ENCODE results near the gene SHBG. TPM values are rescaled to one million over a fixed set of nuclear protein-coding genes. Genes with fewer than 3 reads are reported as not detected.

Gene SHBG
- total RNA-seq, 2 experiments from 2014 or later, result not detected

DNA sequence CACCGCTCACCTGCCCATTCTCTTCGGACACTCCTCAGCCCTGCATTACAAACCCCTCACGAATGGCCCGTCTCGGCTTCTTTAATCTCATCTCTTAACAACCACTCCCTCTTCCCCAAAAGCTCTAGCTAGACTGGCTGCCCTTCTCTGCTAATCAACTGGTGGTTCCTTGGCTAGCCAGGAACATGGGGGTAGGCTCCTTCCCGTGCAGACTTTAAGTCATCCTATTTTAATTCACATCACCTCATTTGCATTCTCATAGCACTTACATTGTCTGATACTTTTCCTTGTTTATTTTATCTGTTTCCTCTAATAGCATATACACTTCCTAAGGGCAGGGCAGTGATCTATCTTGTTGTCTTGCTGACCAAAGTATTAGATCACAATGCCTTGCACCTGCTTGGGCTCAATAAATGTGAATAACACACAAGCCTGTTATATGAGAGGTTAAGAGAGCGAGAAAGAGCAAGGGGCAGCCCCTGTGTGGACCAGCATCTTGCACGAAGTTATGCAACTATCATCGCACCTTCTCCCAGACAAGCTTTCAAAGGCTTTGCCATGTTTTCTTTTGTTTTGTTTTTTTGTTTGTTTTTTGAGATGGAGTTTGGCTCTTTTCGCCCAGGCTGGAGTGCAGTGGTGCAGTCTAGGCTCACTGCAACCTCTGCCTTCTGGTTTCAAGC, 47.6 kb downstream of the SHBG start:
- Mint-ChIP-seq H3K27ac (no peak overlapping the region), H3K36me3 (peaks cover 30% of the 10 kb centered on the region)

More for the DNA sequence above, 47.6 kb downstream of the SHBG start:
- Mint-ChIP-seq H3K4me1 (ENCODE audit: low read depth) (peaks cover 2% of the 10 kb centered on the region), H3K27me3 (no peaks in the 10 kb centered on the region), H3K9me3 (peaks cover 9% of the 10 kb centered on the region), H3K4me3 (no peak overlapping the region)
- no peak for DNase-seq
- intact Hi-C loops (cut with micrococcal nuclease), result no loop called here
- ChIA-PET POLR2A (interaction anchor here (0.6 kb wide), 1 partner anchor 778 kb away, joined by 3 read pairs; no protein-coding TSS in a partner anchor), CTCF (no interaction called here)

Other genes with a start within 250 kb of the SHBG start
- 1 to 10 TPM; 3.7 to 4.4 TPM for gene TNK1, start 249.0 kb upstream of the SHBG start, total RNA-seq
- gene PLSCR3, start 235.6 kb upstream of the SHBG start, total RNA-seq, result 10 to 100 TPM; 78.2 to 87.0 TPM
- gene TMEM256, start 226.0 kb upstream of the SHBG start, total RNA-seq, result 10 to 100 TPM; 87.0 to 88.5 TPM
- 1 to 10 TPM; 9.0 to 9.9 TPM for gene NLGN2, start 222.3 kb upstream of the SHBG start, total RNA-seq
- not detected for gene SPEM1, start 209.8 kb upstream of the SHBG start, total RNA-seq
- not detected for gene SPEM2, start 204.5 kb upstream of the SHBG start, total RNA-seq
- gene SPEM3, start 201.3 kb upstream of the SHBG start, total RNA-seq, result not detected
- 10 to 100 TPM; 11.4 to 11.6 TPM for gene TMEM102, start 194.7 kb upstream of the SHBG start, total RNA-seq
- gene FGF11, start 190.6 kb upstream of the SHBG start, total RNA-seq, result 1 to 10 TPM; 1.0 to 2.1 TPM
- gene CHRNB1, start 185.1 kb upstream of the SHBG start, total RNA-seq, result 1 to 10 TPM; 7.7 to 8.5 TPM
- 10 to 100 TPM; 16.5 to 16.7 TPM for gene ZBTB4, start 150.5 kb upstream of the SHBG start, total RNA-seq
- gene SLC35G6, start 148.7 kb upstream of the SHBG start, total RNA-seq, result not detected
- 100 to 1,000 TPM; 180 to 187 TPM for gene POLR2A, start 145.8 kb upstream of the SHBG start, total RNA-seq
- gene TNFSF12, start 81.1 kb upstream of the SHBG start, total RNA-seq, result 10 to 100 TPM; 19.7 to 22.4 TPM
- gene TNFSF13, start 71.4 kb upstream of the SHBG start, total RNA-seq, result under 1 TPM; 0.71 to 0.94 TPM
- 10 to 100 TPM; 50.8 to 53.2 TPM for gene SENP3, start 68.2 kb upstream of the SHBG start, total RNA-seq
- 10 to 100 TPM; 31.5 to 34.1 TPM for gene CD68, start 50.5 kb upstream of the SHBG start, total RNA-seq
- gene MPDU1, start 46.3 kb upstream of the SHBG start, total RNA-seq, result 10 to 100 TPM; 52.6 to 52.9 TPM
- gene SOX15, start 40.0 kb upstream of the SHBG start, total RNA-seq, result under 1 TPM in 1 of 2 experiments, not detected in 1; 0.29 TPM
- gene FXR2, start 15.2 kb upstream of the SHBG start, total RNA-seq, result 10 to 100 TPM; 37.5 to 40.1 TPM
- 10 to 100 TPM; 27.4 to 28.2 TPM for gene SAT2, start 2.3 kb upstream of the SHBG start, total RNA-seq
- under 1 TPM; 0.12 to 0.26 TPM for gene ATP1B2, start 20.8 kb downstream of the SHBG start, total RNA-seq
- gene TP53, start 57.4 kb downstream of the SHBG start, total RNA-seq, result 100 to 1,000 TPM; 123 to 129 TPM
- gene WRAP53, start 58.3 kb downstream of the SHBG start, total RNA-seq, result 10 to 100 TPM; 20.2 to 23.3 TPM
- gene EFNB3, start 75.1 kb downstream of the SHBG start, total RNA-seq, result not detected
- gene DNAH2, start 87.6 kb downstream of the SHBG start, total RNA-seq, result not detected
- 10 to 100 TPM; 44.1 to 49.6 TPM for gene KDM6B, start 204.1 kb downstream of the SHBG start, total RNA-seq
- gene TMEM88, start 224.9 kb downstream of the SHBG start, total RNA-seq, result 1 to 10 TPM; 2.2 to 2.4 TPM
- 10 to 100 TPM; 68.2 to 74.7 TPM for gene NAA38, start 227.4 kb downstream of the SHBG start, total RNA-seq
- gene CYB5D1, start 227.9 kb downstream of the SHBG start, total RNA-seq, result 1 to 10 TPM; 6.0 to 6.9 TPM

Data from activated CD4-positive, alpha-beta memory T cell treated with anti-CD3 and anti-CD28 coated beads for 36 hours (primary cell).